NCI-H748 treated with DMSO at 0.1 percent for 48 hours (cell line): ENCODE measurements around the gene GGA1.

Source experiments
- DNase-seq: peaks from one replicate; lab custom pipeline; 2025; lab: John Stamatoyannopoulos, UW

Gene GGA1

DNA sequence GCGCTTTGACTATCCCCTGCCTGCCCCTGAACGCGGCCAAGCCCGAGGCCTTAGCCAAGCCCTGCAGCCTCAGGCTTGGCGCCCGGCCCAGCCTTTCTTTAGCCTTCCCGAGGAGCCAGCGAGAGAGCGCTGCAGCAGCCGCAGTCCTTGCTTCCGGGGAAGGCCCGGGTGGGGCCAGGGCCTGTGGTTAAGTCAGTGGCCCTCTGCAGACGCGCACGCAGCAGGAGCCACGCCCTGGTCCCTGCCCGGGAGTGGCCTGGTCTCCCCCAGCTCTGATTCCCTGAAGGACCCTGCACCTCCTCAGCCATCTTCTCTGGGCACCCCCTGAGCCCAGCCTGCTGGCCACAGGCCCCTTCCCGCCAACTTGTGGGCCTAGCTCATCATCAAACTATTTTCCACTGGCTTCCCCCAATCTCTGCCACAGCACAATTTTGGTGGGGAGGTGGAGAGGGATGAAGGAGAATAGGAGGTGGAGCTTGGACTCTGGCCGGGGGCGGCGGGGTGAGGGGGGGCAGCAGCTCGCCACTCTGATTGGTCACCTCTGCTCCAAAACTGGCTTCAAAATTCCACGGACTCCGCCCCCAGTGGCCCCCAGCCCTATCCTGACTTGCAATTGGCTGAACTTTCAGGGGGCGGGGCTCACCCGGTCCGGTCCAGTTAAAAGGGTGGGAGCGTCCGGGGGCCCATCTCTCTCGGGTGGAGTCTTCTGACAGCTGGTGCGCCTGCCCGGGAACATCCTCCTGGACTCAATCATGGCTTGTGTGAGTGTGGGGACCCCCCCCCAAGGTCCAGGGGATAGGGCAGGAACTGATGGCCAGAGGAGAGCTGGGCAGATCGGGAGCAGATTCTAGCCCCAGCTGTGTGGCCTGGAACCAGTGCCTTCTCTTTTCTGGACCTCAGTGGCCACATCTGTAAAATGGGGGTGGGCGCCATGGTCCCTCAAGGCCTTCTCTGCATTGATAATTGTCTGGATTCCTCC lies 66.6 kb downstream of the GGA1 start, which contains the start of gene LGALS1:
Gene LGALS1 (plus strand): TSS at position 686 of the 979 bp plus-strand sequence. CDS start 67 bp downstream, at position 753.
- DNase-seq = no peak

DNA sequence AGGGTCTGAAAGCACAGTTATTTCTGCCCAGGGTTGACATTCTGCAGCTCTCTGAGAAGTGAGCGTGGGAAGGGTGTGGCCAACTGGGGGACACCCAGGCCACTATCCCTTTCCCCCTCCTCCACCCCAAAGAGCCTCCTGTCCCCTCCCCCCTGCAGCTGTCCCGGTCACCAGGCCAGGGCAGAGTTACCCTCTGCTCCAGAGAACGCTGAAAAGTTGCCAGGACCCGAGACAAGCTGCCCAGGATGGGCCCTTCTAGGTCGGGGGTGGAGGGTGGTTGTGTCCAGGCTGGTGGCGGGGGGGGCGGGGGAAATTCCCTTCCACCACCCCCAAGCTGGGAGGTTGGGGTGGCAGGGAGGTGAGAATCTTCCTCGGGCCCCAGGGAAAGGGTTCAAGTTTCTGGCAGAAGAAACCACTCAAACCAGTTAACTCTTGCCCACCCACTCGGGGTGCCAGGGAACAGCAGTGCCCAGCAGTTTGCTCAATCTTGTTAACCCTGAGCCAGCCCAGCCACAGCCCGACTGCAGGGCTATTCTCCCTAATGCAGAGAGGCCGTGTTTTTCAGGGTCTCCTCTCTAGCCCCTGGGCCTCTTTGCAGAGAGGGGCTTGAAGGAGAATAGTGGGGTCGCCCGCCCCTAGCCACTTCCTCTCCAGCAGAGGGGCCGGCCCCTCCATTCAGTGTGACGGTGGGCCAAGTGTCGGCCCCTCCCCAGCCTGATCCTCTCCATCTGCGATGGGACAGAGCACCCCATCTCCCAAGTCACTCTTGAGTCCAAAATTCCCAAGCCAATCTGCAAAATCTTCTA lies 67.5 kb downstream of the GGA1 start:
- DNase-seq = no peak

DNA sequence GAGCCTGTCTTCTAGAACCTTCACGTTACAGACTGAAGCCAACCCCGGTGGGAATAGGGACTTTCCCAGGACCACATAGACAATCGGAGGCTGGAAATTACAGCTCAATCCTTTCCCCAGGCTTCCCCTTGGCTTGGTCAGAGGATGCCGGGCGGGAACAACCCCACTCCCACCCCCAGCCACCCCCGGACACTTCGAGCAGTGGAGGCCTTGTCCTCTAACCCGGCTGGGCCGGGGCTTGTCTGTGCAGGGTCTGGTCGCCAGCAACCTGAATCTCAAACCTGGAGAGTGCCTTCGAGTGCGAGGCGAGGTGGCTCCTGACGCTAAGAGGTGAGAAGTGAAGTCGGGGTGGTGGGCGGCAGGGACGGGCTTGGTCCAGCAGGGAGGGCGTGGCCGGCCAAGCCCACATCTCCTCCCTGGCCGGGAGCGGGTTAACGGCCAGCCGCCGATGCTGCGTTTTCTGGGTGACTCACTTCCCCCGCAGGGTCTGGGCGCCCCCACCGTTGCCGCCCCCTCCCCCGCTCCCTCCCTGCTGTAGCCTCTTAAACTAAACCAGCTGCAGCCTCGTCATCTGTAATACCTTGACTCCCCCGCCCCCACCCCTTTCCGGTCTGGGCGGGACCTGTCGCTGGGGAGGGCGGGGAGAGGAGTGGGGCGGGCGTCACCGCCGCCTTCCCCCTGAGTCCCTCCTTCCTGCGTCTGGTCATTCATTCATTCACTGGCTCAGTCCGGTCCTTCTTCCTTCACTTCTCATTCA lies 68.3 kb downstream of the GGA1 start:
- DNase-seq = peak; percentile 52

DNA sequence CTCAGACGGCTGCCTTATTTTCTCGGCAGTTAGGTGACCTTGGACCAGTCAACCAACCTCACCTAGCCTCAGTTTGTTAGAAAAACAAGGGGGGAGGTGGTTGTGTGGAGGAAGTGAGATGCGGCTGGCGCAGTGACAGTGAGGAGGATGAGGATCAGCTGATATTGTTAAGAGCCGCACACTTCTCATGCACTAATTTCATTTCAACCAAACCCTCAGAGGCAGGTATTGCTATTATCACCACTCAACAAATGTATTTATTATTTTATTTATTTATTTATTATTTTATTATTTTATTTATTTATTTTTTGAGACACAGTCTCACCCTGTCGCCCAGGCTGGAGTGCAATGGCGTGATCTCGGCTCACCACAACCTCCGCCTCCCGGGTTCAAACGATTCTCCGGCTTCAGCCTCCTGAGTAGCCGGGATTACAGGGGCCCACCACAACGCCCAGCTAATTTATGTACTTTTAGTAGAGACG lies 68.9 kb downstream of the GGA1 start:
- no peak for DNase-seq

DNA sequence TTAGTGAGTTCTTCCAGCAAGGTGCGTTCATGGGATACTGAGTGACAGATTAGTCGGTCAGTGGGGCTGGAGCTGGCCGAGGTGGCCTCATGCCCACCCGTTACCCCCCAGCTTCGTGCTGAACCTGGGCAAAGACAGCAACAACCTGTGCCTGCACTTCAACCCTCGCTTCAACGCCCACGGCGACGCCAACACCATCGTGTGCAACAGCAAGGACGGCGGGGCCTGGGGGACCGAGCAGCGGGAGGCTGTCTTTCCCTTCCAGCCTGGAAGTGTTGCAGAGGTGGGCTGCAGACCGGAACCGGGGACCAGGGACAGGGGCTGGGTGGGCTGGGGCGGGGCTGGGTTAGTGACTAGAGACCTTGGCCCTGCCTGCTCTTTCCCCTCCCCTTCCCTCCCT lies 69.7 kb downstream of the GGA1 start:
- DNase-seq = no peak

DNA sequence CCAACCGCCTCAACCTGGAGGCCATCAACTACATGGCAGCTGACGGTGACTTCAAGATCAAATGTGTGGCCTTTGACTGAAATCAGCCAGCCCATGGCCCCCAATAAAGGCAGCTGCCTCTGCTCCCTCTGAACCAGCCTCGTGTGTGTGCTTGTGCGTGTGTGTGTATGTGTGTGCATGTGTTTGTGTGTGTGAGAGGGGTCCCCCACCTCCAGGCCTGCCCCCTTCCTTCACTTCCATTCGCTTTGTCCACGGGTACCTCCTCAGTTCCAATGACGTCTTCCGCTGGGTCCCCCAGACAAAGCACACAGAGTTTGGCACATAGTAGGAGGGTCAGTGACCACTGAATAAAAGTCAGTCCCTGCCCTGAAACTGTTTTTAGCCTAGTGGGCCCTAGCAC lies 71.0 kb downstream of the GGA1 start:
- no peak for DNase-seq

DNA sequence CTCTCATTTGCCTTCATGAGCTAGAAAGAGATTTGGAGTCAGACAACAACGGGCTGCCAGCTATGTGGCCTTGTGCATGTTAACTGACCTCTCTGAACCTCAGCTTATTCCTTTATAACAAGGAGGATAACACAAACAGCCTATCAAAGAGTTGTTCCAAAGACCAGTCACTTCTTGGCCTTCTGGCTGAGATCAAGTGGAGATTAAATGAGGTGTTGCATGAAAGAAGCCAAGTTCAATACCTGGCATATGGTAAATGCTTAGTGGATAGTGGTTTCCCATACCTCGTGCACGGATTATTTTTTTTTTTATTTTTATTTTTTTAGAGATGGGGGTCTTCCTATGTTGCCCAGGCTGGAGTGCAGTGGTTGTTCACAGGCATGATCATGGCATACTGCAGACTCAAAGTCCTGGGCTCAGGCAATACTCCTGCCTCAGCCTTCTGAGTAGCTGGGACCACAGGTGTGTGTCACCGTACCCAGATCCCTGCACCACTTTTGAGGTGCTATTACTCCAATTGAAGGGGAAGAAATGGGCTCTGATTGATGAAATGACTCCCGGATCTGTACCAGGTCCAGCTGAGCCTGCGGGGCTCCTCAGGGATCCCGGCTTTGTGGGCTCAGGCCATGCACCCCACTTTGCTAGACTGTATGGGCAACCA lies 71.7 kb downstream of the GGA1 start:
- DNase-seq = no peak

DNA sequence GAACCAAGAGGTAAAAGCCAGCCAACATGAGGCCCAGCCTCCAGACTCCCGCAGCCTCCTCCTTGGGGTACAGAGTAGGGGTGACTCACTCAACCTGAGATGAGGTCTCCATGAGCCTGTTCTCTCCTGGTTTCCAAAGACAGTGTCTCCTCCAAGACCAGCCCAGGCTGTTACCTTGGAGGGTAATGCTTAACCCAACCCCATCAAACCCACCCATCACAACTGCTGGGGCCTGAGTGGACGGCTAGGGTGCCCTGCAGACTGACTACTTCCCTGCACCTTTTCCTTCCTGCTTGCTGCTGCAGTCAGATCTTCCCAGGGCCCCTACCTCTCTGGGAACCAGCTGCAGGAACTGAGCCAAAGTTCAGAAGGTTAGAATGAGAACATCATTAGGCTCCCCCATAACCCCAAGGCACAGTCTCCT lies 72.4 kb downstream of the GGA1 start:
- DNase-seq = no peak

DNA sequence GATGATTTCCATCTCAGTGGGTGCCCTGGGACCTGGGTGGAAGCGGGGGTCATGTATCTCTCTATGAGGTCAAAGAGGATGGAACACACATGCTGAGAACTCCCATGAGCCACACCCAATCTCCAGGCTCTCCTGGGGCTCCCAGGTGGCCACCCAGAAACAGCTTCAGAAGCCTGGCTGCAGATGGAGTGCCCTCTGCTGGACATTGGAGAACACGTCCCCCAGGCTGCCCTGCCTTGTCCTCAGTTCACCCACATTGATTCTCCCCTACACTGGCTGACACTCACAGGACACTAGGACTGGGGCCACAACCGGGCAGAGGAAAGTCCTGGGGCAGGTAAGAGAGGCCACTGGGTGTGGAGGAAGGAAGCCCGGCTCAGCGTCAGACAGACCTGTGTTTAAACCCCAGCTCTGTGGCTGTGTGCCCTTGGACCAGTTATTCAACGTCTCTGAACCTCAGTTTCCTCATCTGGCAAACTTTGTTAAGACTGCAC lies 73.0 kb downstream of the GGA1 start:
- DNase-seq = peak; percentile 13
